Measurements from ENCODE around the gene FHOD3.

The FHOD3 gene

DNA sequence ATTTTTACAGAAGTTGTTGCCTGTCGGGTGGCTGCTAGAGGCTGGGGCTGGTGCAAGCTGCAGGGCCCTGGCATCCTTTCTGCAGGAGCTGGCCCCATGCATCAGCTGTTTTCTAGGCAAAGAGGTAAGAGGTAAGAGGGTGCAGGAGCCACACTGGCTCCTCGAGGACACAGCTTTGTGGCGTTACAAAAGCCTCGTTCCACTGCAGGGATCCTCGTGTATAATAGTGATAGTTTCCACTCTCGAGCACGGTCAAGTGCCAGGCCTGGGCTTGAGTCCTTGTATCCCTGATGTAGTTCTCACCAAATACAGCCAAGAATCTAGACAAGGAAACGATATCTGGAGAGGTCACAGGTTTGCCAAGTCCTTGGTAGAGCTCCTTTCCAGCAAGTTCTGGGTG is 33.2 kb upstream of the FHOD3 start:
- H3K4me3 ChIP-seq (ENCODE audit: low read depth, low read length), result no peak overlapping the region
- DNase-seq (ENCODE audit: low read depth, low spot score), result no peak
- in situ Hi-C loops (cut with HindIII; ENCODE audit: low sequenced_read_pairs), result no loop called here
- TF ChIP-seq, protein P1, sequence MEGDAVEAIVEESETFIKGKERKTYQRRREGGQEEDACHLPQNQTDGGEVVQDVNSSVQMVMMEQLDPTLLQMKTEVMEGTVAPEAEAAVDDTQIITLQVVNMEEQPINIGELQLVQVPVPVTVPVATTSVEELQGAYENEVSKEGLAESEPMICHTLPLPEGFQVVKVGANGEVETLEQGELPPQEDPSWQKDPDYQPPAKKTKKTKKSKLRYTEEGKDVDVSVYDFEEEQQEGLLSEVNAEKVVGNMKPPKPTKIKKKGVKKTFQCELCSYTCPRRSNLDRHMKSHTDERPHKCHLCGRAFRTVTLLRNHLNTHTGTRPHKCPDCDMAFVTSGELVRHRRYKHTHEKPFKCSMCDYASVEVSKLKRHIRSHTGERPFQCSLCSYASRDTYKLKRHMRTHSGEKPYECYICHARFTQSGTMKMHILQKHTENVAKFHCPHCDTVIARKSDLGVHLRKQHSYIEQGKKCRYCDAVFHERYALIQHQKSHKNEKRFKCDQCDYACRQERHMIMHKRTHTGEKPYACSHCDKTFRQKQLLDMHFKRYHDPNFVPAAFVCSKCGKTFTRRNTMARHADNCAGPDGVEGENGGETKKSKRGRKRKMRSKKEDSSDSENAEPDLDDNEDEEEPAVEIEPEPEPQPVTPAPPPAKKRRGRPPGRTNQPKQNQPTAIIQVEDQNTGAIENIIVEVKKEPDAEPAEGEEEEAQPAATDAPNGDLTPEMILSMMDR (IDR thresholded peaks at IDR 0.05; ENCODE audit: low read depth, low read length), result no peak

DNA sequence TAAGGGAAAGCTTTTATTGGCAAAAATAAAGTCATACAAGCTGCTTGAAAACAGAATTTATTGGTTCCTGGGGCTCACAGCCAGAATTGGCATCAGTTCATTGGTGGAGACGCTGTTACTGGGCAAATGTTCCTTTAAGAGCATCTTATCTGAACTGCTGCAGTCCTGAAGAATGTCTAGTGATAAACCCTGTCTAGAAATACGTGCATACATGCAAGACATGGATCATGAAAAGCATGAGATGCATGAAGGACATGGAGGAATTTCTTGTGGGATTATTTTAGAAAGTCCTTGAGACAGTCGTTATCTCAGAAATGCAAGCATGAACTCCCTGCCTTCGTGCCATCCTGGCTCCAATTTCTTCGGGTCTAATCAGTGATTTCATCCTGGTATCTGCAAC is 32.5 kb upstream of the FHOD3 start:
- no peak overlapping the region for H3K4me3 ChIP-seq (ENCODE audit: low read depth, low read length)
- in situ Hi-C loops (cut with HindIII; ENCODE audit: low sequenced_read_pairs), result no loop called here
- TF ChIP-seq, protein P1 (IDR thresholded peaks at IDR 0.05; ENCODE audit: low read depth, low read length), result no peak
- no peak for DNase-seq (ENCODE audit: low read depth, low spot score)

DNA sequence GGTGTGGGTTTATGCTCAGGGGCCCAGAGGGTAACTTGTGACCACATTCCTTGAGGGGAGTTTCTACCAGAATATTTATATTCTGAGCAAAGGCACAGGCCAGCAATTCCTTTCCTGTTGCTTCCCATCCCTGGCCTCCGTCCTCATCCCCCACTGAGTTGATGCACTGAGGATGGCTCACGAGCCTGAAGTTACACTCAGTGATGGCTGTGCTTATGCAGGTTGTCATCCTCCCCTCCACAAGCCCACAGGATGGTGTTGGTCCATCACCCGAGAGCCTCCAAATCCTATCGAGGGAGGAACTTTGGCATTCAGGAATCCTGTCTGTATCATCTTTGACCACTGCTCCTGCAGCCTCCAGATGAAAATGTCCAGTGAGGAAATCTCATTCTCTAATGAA is 28.4 kb upstream of the FHOD3 start:
- TF ChIP-seq, protein P1 (IDR thresholded peaks at IDR 0.05; ENCODE audit: low read depth, low read length), result no peak
- H3K4me3 ChIP-seq (ENCODE audit: low read depth, low read length), result no peak overlapping the region
- no peak for DNase-seq (ENCODE audit: low read depth, low spot score)
- in situ Hi-C loops (cut with HindIII; ENCODE audit: low sequenced_read_pairs), result no loop called here

DNA sequence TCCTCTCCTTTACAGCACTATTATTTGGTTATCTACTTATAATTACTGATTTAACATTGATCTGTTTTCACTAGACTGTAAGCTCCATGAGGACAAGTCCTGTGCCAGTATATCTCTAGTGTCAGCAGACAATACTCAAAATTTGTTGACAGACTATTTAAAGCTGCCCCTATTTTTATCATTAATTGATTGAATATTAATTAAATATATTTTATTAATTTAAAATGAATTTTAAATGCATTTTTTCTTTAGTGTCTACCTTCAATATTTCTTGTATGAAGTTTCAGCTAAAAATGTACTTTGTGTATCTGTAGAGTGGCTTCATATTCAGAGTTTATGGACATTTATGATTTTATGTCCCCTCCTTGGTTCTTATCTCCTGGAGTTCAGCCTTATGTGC is 26.4 kb upstream of the FHOD3 start:
- no peak overlapping the region for H3K4me3 ChIP-seq (ENCODE audit: low read depth, low read length)
- DNase-seq (ENCODE audit: low read depth, low spot score), result no peak
- in situ Hi-C loops (cut with HindIII; ENCODE audit: low sequenced_read_pairs), result no loop called here
- TF ChIP-seq, protein P1 (IDR thresholded peaks at IDR 0.05; ENCODE audit: low read depth, low read length), result no peak

DNA sequence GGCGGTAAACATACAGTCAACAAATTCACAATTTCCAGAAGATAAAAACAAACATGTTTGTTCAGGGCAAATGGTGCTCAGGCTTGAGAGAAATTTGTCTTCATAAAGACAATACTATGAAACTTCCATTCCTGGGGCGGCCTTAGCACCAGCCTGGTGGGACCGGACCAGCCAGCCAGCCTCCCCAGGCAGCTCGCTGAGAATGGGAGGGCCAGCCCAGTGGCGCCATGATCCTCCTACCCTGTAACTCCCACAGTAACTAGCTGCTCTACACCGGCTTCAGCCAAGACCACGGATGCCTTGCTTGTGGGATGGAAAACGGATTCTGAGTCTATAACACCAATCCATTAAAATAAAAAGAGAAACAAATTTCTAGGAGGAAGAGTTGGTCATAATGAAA is 24.2 kb upstream of the FHOD3 start:
- no peak overlapping the region for H3K4me3 ChIP-seq (ENCODE audit: low read depth, low read length)
- TF ChIP-seq, protein P1 (IDR thresholded peaks at IDR 0.05; ENCODE audit: low read depth, low read length), result no peak
- in situ Hi-C loops (cut with HindIII; ENCODE audit: low sequenced_read_pairs), result no loop called here
- no peak for DNase-seq (ENCODE audit: low read depth, low spot score)

DNA sequence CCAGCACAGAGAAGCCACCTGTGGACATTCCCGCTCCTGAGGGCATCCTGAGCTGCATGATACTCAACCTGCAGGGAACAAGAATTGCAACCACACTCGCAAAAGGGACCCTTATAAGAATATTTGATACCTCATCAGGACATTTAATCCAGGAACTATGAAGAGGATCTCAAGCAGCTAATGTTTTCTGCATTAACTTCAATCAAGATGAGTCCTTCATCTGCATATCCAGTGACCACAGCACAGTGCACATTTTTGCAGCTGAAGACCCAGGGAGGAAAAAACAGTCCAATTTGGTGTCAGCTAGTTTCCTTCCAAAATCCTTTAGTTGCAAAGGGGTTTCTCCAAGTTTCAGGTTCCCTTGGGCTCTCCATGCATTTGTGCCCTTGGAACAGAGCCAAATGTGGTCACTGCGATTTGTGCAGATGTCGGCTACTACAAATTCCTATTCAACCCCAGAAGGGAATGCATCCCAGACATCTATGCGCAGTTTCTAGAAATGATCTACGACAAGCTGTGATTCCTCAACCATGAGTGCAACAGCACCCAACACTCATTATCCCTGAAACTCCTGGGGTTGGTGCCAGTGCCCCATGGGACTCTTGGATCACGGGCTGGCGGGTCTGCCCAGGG is 23.3 kb upstream of the FHOD3 start:
- TF ChIP-seq, protein P1 (IDR thresholded peaks at IDR 0.05; ENCODE audit: low read depth, low read length), result no peak
- H3K4me3 ChIP-seq (ENCODE audit: low read depth, low read length), result no peak overlapping the region
- no peak for DNase-seq (ENCODE audit: low read depth, low spot score)
- in situ Hi-C loops (cut with HindIII; ENCODE audit: low sequenced_read_pairs), result no loop called here

DNA sequence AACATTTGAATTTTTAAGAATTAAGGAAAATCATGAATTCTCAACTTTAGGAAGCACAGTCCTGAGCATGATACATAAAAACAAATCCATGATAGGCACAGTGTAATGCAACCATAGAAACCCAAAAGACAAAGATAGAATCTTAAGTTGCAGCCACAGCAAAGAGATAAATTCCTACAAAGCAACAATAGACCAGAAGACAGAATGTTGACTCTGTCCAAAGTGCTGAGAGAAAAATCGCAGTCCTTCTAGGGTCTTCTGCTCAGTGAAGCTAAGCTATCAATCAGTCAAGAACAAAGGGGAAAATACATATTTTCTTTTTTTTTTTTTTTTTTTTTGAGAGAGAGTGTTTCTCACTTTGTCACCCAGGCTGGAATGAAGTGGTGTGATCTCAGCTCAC is 22.0 kb upstream of the FHOD3 start:
- DNase-seq (ENCODE audit: low read depth, low spot score), result no peak
- in situ Hi-C loops (cut with HindIII; ENCODE audit: low sequenced_read_pairs), result no loop called here
- TF ChIP-seq, protein P1 (IDR thresholded peaks at IDR 0.05; ENCODE audit: low read depth, low read length), result no peak
- H3K4me3 ChIP-seq (ENCODE audit: low read depth, low read length), result no peak overlapping the region

Measured in astrocyte of the spinal cord (primary cell).